SK-N-SH (cell line): Measurements from ENCODE around the gene KCNK4. TPM values are rescaled to one million over a fixed set of nuclear protein-coding genes. Genes with fewer than 3 reads are reported as not detected.

ENCODE experiments used
- CTCF ChIA-PET: fragments of 300-600, 350-600 bp; formaldehyde crosslinking; extraction: SDS; loops from one replicate; lab custom pipeline; 2021; lab: Yijun Ruan, JAX
- POLR2A ChIA-PET: fragments of 350-600 bp; sonication (Branson Sonifier 250); formaldehyde crosslinking; extraction: SDS; loops from one replicate; lab custom pipeline; 2020; ENCODE audit warnings: antibody characterized with exemption, inconsistent platforms; lab: Yijun Ruan, JAX
- DNase-seq: peaks from one replicate; pipeline ENCODE4 v3.0.0; 2012
- H2AFZ ChIP-seq: fragments of 200-600 bp; sonication (generic); 2 replicates; pipeline ENCODE4 v1.8.1; 2016; ENCODE audit warnings: antibody characterized with exemption, mild to moderate bottlenecking, low read depth
- H3F3A ChIP-seq: fragments of 200-600 bp; sonication (generic); replicated peaks from 2 replicates; pipeline ENCODE3; 2016; ENCODE audit warnings: antibody characterized with exemption, mild to moderate bottlenecking; ENCODE audit not compliant: insufficient read depth
- H3K27ac ChIP-seq, 2 experiments: fragments of 200-500 bp in 1 of 2; fragments of 200-600 bp in 1 of 2; sonication (Bioruptor generic) in 1 of 2; sonication (generic), shearing (Covaris generic) in 1 of 2; 2 replicates each; pipeline versions ENCODE4 v1.5.1 to v1.6.1; 2014 to 2016; ENCODE audit warnings: low read depth in 2 of 2, inconsistent platforms in 1 of 2, low read length in 1 of 2, mild to moderate bottlenecking in 1 of 2, mixed read lengths in 1 of 2
- H3K27me3 ChIP-seq: fragments of 200-600 bp; sonication (generic), shearing (Covaris generic); 2 replicates; pipeline ENCODE4 v1.6.1; 2016; ENCODE audit warnings: mixed run types; ENCODE audit not compliant: insufficient read depth
- H3K36me3 ChIP-seq, 2 experiments: fragments of 200-500 bp in 1 of 2; fragments of 200-600 bp in 1 of 2; sonication (Bioruptor generic) in 1 of 2; sonication (generic) in 1 of 2; replicated peaks in 1 of 2; 2 replicates each; pipeline versions ENCODE3 to v1.5.1; 2014 to 2016; ENCODE audit warnings: low read length in 1 of 2, mild to moderate bottlenecking in 1 of 2; ENCODE audit not compliant: insufficient read depth in 2 of 2, control insufficient read depth in 1 of 2
- H3K4me1 ChIP-seq, 2 experiments: fragments of 200-500 bp in 1 of 2; fragments of 200-600 bp in 1 of 2; sonication (Bioruptor generic) in 1 of 2; sonication (generic), shearing (Covaris generic) in 1 of 2; 2 replicates each; pipeline versions ENCODE4 v1.5.1 to v1.6.1; 2014 to 2016; ENCODE audit warnings: low read depth in 1 of 2, low read length in 1 of 2, mixed run types in 1 of 2; ENCODE audit not compliant: insufficient read depth in 2 of 2, control insufficient read depth in 1 of 2
- H3K4me2 ChIP-seq: fragments of 200-600 bp; sonication (generic), shearing (Covaris generic); 2 replicates; pipeline ENCODE4 v1.6.1; 2017; ENCODE audit warnings: mixed run types
- H3K4me3 ChIP-seq, 2 experiments: fragments of 200-500 bp in 1 of 2; fragments of 200-600 bp in 1 of 2; sonication (Bioruptor generic) in 1 of 2; sonication (generic), shearing (Covaris generic) in 1 of 2; 2 replicates each; pipeline versions ENCODE4 v1.5.1 to v1.8.1; 2014 to 2016; ENCODE audit warnings: low read depth in 2 of 2, inconsistent platforms in 1 of 2, low read length in 1 of 2, mild to moderate bottlenecking in 1 of 2, mixed read lengths in 1 of 2, moderate library complexity in 1 of 2
- H3K79me2 ChIP-seq: fragments of 200-600 bp; sonication (generic); 2 replicates; pipeline ENCODE4 v1.8.1; 2017; ENCODE audit warnings: mild to moderate bottlenecking; ENCODE audit not compliant: insufficient read depth
- H3K9ac ChIP-seq: fragments of 200-600 bp; sonication (generic); 2 replicates; pipeline ENCODE4 v1.6.1; 2017; ENCODE audit warnings: mixed run types
- H3K9me2 ChIP-seq: fragments of 200-600 bp; sonication (generic); 2 replicates; pipeline ENCODE4 v1.6.1; 2017; ENCODE audit warnings: mixed run types
- H3K9me3 ChIP-seq: fragments of 200-600 bp; sonication (generic); 2 replicates; pipeline ENCODE4 v1.6.1; 2017; ENCODE audit warnings: mixed run types, mild to moderate bottlenecking, moderate library complexity
- H4K20me1 ChIP-seq: fragments of 200-600 bp; sonication (generic); 2 replicates; pipeline ENCODE4 v1.6.1; 2017; ENCODE audit warnings: mild to moderate bottlenecking, mixed run types; ENCODE audit not compliant: insufficient read depth
- EP300 ChIP-seq, 2 experiments: IDR thresholded peaks; 2 replicates each; pipeline versions ENCODE4 v1.4.0 to v1.6.1; 2012; ENCODE audit warnings: borderline replicate concordance in 1 of 2, low read depth in 1 of 2, low read length in 1 of 2
- FOSL2 ChIP-seq: IDR thresholded peaks from 2 replicates; pipeline ENCODE4 v1.4.0; 2012; ENCODE audit warnings: low read depth, mild to moderate bottlenecking, moderate library complexity, borderline replicate concordance
- FOXJ3 ChIP-seq: sonication (generic); formaldehyde crosslinking; IDR thresholded peaks from 2 replicates; pipeline ENCODE4 v1.5.1; 2020; ENCODE audit warnings: mild to moderate bottlenecking, missing genetic modification reagents
- FOXM1 ChIP-seq: IDR thresholded peaks from 2 replicates; pipeline ENCODE4 v1.4.0; 2012; ENCODE audit warnings: low read depth, mild to moderate bottlenecking
- GATA2 ChIP-seq: sonication (generic); formaldehyde crosslinking; IDR thresholded peaks from 2 replicates; pipeline ENCODE4 v1.5.0; 2020; ENCODE audit warnings: mild to moderate bottlenecking, missing genetic modification reagents
- JUND ChIP-seq: IDR thresholded peaks from 2 replicates; pipeline ENCODE4 v1.4.0; 2012
- MEF2A ChIP-seq: IDR thresholded peaks from 2 replicates; pipeline ENCODE4 v1.4.0; 2012; ENCODE audit warnings: low read depth, borderline replicate concordance
- POLR2AphosphoS5 ChIP-seq: IDR thresholded peaks from 2 replicates; pipeline ENCODE4 v1.6.1; 2012; ENCODE audit warnings: low read depth, low read length
- RAD21 ChIP-seq: IDR thresholded peaks from 2 replicates; pipeline ENCODE4 v1.6.1; 2012; ENCODE audit warnings: mild to moderate bottlenecking, low read length
- RCOR1 ChIP-seq: fragments of 150-350 bp; IDR thresholded peaks from 2 replicates; pipeline ENCODE4 v1.6.1; 2017; ENCODE audit warnings: antibody characterized with exemption, low read length
- RFX5 ChIP-seq: IDR thresholded peaks from 2 replicates; pipeline ENCODE4 v1.6.1; 2012; ENCODE audit warnings: mild to moderate bottlenecking, improper control_type of control experiment, low read length
- TEAD4 ChIP-seq: IDR thresholded peaks from 2 replicates; pipeline ENCODE4 v1.4.0; 2012; ENCODE audit warnings: mild to moderate bottlenecking, borderline replicate concordance; ENCODE audit not compliant: insufficient read depth
- whole genome bisulfite sequencing: methylation state at CpG from one replicate; pipeline ENCODE4 v1.1.6; 2017; ENCODE audit warnings: low lambda C conversion rate; 5-methylcytosine and 5-hydroxymethylcytosine counted together
- polyA plus RNA-seq, 3 experiments: library from polyadenylated mRNA; depleted of rRNA; stranded (reverse); fragments of >200 nt; gene quantifications; 2 replicates each; pipeline ENCODE4 v1.2.3, GENCODE V29; 2012
- TF ChIP-seq, protein P1 (sequence below): fragments of 200-600 bp; sonication (generic); IDR thresholded peaks from 2 replicates; pipeline ENCODE4 v1.6.1; 2017; ENCODE audit warnings: antibody characterized with exemption, mild to moderate bottlenecking, moderate library complexity
- TF ChIP-seq, protein P2 (sequence below): IDR thresholded peaks from 2 replicates; pipeline ENCODE4 v1.4.0; 2012; ENCODE audit warnings: low read depth
- TF ChIP-seq, protein P3 (sequence below): IDR thresholded peaks from 2 replicates; pipeline ENCODE4; 2012
- TF ChIP-seq, protein P4 (sequence below): IDR thresholded peaks from 2 replicates; pipeline ENCODE4 v1.6.1; 2012; ENCODE audit warnings: mild to moderate bottlenecking, low read depth, low read length, moderate library complexity

KCNK4 gene
- polyA plus RNA-seq, 1 of the 3 experiments (the other 2 are of a cell fraction), result 0.16 TPM

DNA sequence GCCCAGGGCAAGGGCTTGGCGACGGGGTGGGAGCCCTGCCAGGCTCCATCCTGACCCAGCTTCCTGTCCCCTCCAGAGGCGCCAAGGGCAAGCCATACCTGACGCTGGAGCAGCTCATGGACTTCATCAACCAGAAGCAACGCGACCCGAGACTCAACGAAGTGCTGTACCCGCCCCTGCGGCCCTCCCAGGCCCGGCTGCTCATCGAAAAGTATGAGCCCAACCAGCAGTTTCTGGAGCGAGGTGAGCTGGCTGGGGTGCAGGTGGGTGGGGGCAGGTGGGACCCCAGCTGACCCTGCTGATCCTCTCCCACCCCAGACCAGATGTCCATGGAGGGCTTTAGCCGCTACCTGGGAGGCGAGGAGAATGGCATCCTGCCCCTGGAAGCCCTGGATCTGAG, 34.8 kb upstream of the KCNK4 start:
- H3F3A ChIP-seq, result peaks cover 3% of the 10 kb centered on the region
- POLR2A ChIA-PET, result no interaction called here
- peaks cover 10 to 16% of the 10 kb centered on the region in 2 experiments; a peak in 2 of 4 replicates for H3K4me1 ChIP-seq
- 99% methylated on average over 9 of the region's 15 CpGs for WGBS
- H2AFZ ChIP-seq, result no peak overlapping the region
- H3K9me2 ChIP-seq, result no peaks in the 10 kb centered on the region
- peaks cover 30% of the 10 kb centered on the region for H3K79me2 ChIP-seq
- TF ChIP-seq, protein P1, sequence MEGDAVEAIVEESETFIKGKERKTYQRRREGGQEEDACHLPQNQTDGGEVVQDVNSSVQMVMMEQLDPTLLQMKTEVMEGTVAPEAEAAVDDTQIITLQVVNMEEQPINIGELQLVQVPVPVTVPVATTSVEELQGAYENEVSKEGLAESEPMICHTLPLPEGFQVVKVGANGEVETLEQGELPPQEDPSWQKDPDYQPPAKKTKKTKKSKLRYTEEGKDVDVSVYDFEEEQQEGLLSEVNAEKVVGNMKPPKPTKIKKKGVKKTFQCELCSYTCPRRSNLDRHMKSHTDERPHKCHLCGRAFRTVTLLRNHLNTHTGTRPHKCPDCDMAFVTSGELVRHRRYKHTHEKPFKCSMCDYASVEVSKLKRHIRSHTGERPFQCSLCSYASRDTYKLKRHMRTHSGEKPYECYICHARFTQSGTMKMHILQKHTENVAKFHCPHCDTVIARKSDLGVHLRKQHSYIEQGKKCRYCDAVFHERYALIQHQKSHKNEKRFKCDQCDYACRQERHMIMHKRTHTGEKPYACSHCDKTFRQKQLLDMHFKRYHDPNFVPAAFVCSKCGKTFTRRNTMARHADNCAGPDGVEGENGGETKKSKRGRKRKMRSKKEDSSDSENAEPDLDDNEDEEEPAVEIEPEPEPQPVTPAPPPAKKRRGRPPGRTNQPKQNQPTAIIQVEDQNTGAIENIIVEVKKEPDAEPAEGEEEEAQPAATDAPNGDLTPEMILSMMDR, result no peak
- TF ChIP-seq, protein P2, sequence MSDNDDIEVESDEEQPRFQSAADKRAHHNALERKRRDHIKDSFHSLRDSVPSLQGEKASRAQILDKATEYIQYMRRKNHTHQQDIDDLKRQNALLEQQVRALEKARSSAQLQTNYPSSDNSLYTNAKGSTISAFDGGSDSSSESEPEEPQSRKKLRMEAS, result no peak
- TF ChIP-seq RAD21 (no peak), RCOR1 (no peak), FOXM1 (no peak), TEAD4 (no peak), FOSL2 (no peak), JUND (no peak), POLR2AphosphoS5 (no peak), FOXJ3 (CRISPR knock-in tag) (no peak), MEF2A (no peak), EP300 (IDR thresholded peaks at IDR 0.05; ENCODE audit: borderline replicate concordance in 1 of 2, low read depth in 1 of 2, low read length in 1 of 2) (no peak), RFX5 (no peak), GATA2 (no peak)
- TF ChIP-seq, protein P3, sequence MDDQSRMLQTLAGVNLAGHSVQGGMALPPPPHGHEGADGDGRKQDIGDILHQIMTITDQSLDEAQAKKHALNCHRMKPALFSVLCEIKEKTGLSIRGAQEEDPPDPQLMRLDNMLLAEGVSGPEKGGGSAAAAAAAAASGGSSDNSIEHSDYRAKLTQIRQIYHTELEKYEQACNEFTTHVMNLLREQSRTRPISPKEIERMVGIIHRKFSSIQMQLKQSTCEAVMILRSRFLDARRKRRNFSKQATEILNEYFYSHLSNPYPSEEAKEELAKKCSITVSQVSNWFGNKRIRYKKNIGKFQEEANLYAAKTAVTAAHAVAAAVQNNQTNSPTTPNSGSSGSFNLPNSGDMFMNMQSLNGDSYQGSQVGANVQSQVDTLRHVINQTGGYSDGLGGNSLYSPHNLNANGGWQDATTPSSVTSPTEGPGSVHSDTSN, result no peak
- TF ChIP-seq, protein P4, sequence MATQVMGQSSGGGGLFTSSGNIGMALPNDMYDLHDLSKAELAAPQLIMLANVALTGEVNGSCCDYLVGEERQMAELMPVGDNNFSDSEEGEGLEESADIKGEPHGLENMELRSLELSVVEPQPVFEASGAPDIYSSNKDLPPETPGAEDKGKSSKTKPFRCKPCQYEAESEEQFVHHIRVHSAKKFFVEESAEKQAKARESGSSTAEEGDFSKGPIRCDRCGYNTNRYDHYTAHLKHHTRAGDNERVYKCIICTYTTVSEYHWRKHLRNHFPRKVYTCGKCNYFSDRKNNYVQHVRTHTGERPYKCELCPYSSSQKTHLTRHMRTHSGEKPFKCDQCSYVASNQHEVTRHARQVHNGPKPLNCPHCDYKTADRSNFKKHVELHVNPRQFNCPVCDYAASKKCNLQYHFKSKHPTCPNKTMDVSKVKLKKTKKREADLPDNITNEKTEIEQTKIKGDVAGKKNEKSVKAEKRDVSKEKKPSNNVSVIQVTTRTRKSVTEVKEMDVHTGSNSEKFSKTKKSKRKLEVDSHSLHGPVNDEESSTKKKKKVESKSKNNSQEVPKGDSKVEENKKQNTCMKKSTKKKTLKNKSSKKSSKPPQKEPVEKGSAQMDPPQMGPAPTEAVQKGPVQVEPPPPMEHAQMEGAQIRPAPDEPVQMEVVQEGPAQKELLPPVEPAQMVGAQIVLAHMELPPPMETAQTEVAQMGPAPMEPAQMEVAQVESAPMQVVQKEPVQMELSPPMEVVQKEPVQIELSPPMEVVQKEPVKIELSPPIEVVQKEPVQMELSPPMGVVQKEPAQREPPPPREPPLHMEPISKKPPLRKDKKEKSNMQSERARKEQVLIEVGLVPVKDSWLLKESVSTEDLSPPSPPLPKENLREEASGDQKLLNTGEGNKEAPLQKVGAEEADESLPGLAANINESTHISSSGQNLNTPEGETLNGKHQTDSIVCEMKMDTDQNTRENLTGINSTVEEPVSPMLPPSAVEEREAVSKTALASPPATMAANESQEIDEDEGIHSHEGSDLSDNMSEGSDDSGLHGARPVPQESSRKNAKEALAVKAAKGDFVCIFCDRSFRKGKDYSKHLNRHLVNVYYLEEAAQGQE, result no peak
- no peaks in the 10 kb centered on the region for H3K27me3 ChIP-seq
- H3K4me3 ChIP-seq, result no peak overlapping the region
- H3K27ac ChIP-seq, result no peak overlapping the region
- H3K4me2 ChIP-seq, result no peak overlapping the region
- peak; percentile 19 for DNase-seq
- no peaks in the 10 kb centered on the region for H3K9me3 ChIP-seq
- H4K20me1 ChIP-seq, result peaks cover 14% of the 10 kb centered on the region
- no peak overlapping the region for H3K9ac ChIP-seq
- CTCF ChIA-PET, result no interaction called here
- H3K36me3 ChIP-seq, result peaks cover 22 to 34% of the 10 kb centered on the region in 2 experiments
